DMS 273 (cell line): ENCODE measurements around the gene FBXW4.

Experiments used
- DNase-seq: peaks from one replicate; lab custom pipeline; 2025; ENCODE audit not compliant: unreplicated experiment; lab: John Stamatoyannopoulos, UW

The FBXW4 gene

DNA sequence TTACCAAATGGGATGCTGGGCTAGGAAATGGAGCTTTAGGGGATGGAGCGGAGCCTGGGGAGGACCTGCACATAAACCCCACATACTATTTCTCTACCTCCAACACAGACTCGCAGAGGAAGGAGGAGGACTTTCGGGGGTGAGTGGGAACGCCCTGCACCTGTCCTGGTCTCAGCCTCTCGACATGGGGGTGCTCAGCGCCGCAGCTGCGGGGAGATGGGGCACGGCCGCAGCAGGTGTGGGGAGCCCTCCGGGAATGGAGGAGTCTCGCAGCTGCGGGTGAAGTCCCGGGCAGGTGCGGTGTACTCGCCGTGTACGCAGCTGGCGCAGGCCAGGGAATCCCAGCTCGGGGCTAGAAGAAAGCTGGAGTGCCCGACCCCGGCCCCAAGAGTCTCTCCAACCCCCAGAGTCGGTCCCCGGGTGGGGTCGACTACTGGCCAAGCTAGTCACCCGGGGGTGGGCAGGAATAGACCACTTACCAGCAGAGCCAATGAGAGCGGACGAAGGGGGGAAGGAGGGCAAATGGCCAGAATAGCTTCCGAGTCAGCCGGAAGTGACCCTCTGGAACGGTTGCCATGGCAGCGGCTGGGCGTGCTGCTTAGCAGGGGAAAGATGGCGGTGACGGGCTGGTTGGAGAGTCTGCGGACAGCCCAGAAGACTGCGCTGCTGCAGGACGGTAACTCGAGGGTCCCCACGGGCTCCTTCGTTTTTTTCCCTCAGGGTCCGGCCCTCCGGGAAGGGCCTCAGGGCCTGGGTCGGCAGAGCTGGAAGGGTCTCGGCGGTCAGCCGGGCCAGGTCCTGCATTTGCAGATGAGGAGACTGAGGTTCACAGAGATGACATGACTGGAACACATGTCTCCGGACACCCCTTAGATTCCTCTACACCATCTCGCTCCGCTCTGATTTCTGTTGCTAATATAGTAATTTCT is 107.0 kb downstream of the FBXW4 start, which contains the start of the genes DPCD and POLL:
DPCD (plus strand) TSS at position 597 of the 929 bp plus-strand sequence; CDS start at position 613, 16 bp downstream.
POLL (minus strand) TSS at position 533 of the 929 bp plus-strand sequence. CDS start 897 bp downstream, outside the sequence.
- DNase-seq, result peak; percentile 95

DNA sequence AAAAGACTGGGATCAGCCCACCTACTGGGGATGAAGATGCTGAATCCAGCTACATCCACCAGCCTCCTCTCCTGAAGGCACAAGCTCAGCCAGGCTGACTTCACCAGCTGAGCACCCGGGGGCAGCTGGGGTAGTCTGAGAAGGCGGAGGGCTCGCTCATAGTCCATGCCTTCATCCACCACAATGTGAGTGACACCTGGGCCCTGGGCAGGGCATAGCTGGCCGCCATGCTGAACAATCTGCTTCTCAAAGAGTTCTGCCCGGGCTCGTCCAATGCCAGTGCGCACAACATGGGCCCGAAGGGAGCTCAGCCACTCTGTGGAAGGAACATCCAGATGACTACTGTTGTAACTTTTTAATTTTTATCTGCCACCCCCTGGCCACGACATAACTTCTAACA is 109.1 kb downstream of the FBXW4 start:
- DNase-seq, result no peak

- DNase-seq, result no peak
Observed at GRCh38 chr10:101580486-101581399, 114.2 kb downstream of the FBXW4 start.

GRCh38 chr10:101579516-101579870 is 115.5 kb downstream of the FBXW4 start:
- DNase-seq, result no peak

GRCh38 chr10:101578803-101579515 is 116.0 kb downstream of the FBXW4 start:
- DNase-seq, result no peak

DNA sequence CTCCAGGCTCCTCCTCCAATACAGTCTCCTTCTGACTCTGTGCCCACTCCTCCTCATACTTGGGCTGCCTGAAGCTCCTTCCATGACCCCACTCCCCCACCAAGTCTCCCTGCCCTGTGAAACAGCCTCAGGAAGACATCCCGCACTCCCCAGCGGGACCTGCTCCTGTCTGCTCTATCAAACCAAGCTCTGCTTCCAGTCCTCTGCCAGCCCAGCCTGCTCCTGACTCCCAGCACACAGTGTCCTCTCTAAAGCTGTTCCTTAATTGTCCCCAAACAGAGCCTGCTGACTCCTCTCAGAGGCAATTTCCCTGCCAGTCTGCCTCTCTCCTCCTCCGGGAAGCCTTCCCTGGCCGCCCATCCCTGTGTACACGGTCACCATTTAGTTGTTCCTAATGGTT is 116.8 kb downstream of the FBXW4 start:
- DNase-seq, result no peak

GRCh38 chr10:101577121-101577871 is 117.7 kb downstream of the FBXW4 start:
- DNase-seq, result no peak

- no peak for DNase-seq
Observed at GRCh38 chr10:101576211-101576863, 118.6 kb downstream of the FBXW4 start.

DNA sequence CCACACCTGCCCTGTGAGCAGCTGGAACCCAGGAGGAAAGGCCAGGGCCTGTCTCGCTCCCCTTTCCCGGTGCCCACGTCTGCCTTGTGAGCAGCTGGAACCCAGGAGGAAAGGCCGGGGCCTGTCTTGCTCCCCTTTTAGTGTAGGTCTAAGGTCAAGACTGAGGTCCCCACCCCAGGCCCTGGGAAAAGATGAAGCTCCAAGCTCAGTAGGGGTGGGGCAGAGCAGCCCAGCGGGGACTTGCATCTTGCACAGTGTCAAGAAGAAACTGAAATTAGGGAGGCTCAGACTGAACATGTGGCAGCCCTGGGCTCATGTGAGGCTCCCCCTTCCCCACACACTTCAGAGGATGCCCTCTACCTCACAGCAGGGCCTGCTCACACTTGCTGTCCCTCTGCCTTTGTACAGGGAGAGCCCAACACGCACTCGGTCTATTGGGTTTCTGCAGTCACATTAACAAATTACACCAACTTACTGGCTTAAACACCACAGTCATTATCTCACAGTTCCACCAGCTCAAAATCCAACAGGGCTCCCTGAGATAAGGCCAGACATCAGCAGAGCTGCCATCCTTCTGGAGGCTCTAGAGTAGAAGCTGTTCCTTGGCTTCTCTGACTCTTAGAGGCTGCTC is 119.3 kb downstream of the FBXW4 start:
- peak; percentile 13 for DNase-seq

- DNase-seq, result no peak
Observed at GRCh38 chr10:101575091-101575490, 119.9 kb downstream of the FBXW4 start.

GRCh38 chr10:101573885-101574753 is 120.9 kb downstream of the FBXW4 start:
- no peak for DNase-seq

- DNase-seq, result no peak
Observed at GRCh38 chr10:101572785-101573184, 122.2 kb downstream of the FBXW4 start.

GRCh38 chr10:101572126-101572525 is 122.8 kb downstream of the FBXW4 start:
- no peak for DNase-seq

- no peak for DNase-seq
Observed at GRCh38 chr10:101571271-101571925, 123.6 kb downstream of the FBXW4 start.

DNA sequence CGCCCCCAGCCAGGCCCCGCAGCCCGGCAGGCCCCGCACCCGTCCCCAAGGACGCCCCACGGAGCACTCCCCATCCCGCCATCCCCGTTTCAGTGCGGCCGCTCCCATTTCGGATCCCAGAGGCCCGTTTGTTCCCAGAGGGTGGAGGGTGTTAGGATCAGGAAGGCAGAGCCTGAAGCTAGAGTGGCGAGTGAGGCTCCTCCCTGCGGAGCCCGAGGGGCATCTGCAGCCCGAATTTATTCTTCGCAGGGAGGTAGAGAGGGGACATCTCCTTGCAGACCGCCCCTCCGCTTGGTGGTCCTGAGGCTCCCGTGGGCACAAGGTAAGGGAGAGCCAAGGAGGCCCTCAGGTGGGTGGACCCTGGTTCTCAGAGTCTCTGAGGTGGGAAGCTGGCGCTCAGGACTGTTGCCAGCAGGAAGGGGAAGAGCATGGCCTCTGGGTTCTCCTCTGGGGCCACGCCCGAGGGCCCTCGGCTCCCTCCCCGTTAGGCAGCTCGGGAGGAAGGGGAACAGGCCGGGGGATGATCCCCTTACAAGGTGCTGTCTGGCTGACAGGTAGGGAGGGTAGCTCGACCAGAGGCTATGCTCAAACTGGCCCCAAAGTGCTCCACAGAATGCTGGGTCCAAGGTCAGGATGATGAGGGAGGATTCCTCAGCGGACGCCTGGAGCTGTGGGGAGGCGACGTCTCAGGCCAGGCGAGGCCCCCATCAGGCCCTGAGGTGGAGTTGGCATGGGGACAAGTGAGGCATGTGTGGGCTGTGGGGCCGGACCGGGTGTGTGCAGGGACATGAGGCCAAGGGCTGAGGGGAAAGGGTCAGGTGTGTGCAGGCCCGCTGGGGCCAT is 124.3 kb downstream of the FBXW4 start:
- peak; percentile 60 for DNase-seq

DNA sequence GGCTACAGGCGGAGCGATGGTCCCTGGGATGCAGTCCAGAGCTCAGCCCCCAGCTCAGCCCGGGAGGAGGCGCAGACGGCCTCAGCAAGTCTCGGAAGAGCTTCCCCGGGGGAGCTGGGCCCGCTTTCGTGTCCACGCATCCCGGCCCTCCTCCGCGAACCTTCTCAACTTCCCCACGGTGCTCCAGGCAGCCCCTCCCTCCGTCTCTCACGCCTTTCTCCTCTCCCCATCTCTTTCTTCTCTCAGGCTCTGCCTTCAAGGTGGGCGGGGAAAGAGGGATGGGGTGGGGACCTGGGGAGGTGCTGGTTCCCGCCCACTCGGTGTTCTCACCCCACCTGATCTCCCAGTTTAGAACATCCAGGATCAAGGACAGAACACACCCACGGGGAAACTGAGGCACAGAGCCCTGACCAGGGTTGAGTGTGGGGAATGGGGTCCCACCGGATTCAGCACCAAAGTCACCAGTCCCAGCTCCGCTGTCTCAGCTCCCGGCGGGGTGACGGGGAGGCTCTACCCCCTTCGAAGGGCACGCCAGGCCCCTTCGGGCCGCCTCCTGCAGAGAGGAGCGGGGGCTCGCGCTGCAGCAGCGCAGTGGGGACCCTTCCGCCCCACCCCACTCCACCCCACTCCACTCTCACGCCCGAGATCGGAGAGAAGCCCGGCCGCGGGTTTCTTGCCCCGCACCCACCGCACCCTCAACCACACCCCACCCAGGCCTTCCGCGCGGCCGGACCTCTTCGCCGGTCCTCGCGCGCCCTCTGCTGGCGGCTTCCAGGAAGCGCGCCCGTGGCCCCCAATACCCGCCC is 125.1 kb downstream of the FBXW4 start:
- peak; percentile 86 for DNase-seq
